ENCODE data around the gene DDIT4.
"Not testable (repeated sequence)": the region's sequence is repeated elsewhere in the genome, so short reads cannot be mapped to it uniquely, and the experiment has no call there.

The DDIT4 gene

GRCh38 chr10:72273410-72274212, at the start of gene DDIT4:
Gene DDIT4 (plus strand): TSS chr10:72273924. CDS start chr10:72274217, 293 bp downstream.
- TF ChIP-seq MAX (IDR thresholded peaks at IDR 0.05; ENCODE audit: low read depth, low read length) (peak; percentile 86), POLR2A (IDR thresholded peaks at IDR 0.05; ENCODE audit: extremely low read depth, insufficient read length) (peak; percentile 100), MYC (IDR thresholded peaks at IDR 0.05; ENCODE audit: low read depth, low read length) (peak; percentile 71; the same call in 1 of the 2 replicates), CTCF (IDR thresholded peaks at IDR 0.05; ENCODE audit: low read depth, low read length) (no peak)
- peak; percentile 100 for DNase-seq (ENCODE audit: low read depth)
- H3K4me3 ChIP-seq (ENCODE audit: low read depth, low read length) = peak within 1 kb of the TSS; percentile 88

GRCh38 chr10:72224191-72224590, 49.5 kb upstream of the DDIT4 start:
- not testable (repeated sequence) for DNase-seq (ENCODE audit: low read depth); H3K4me3 ChIP-seq (ENCODE audit: low read depth, low read length)

DNA sequence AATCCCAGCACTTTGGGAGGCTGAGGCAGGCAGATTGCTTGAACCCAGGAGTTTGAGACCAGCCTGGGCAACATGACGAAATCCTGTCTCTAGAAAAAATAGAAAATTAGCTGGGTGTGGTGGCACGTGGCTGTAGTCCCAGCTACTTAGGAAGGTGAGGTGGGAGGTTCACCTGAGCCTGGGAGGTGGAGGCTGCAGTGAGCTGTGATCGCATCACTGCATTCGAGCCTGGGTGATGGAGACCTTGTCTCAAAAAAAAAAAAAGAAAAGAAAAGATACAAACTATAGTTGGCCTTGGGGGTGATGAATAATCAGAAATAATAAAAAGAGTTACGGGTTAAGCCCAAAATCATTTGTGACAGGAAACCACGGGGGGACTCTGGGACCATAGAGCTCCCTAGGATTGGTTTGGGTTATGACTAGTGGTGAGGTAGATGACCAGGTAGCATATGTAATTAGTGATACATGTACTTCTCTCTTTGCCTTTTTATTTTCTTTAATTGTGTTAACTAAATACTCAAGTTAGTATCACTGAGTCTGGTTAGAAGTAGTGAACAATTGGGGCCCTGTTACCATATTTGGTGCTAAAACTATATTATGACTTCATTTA, 47.2 kb upstream of the DDIT4 start:
- no peak overlapping the region for H3K4me3 ChIP-seq (ENCODE audit: low read depth, low read length)
- TF ChIP-seq CTCF (IDR thresholded peaks at IDR 0.05; ENCODE audit: low read depth, low read length) (no peak), MAX (IDR thresholded peaks at IDR 0.05; ENCODE audit: low read depth, low read length) (no peak), MYC (IDR thresholded peaks at IDR 0.05; ENCODE audit: low read depth, low read length) (no peak), POLR2A (IDR thresholded peaks at IDR 0.05; ENCODE audit: extremely low read depth, insufficient read length) (no peak)
- no peak for DNase-seq (ENCODE audit: low read depth)

- TF ChIP-seq MYC (IDR thresholded peaks at IDR 0.05; ENCODE audit: low read depth, low read length) (no peak), POLR2A (IDR thresholded peaks at IDR 0.05; ENCODE audit: extremely low read depth, insufficient read length) (no peak), CTCF (IDR thresholded peaks at IDR 0.05; ENCODE audit: low read depth, low read length) (no peak), MAX (IDR thresholded peaks at IDR 0.05; ENCODE audit: low read depth, low read length) (no peak)
- H3K4me3 ChIP-seq (ENCODE audit: low read depth, low read length) = no peak overlapping the region
- no peak for DNase-seq (ENCODE audit: low read depth)
Measured at GRCh38 chr10:72227826-72228225, 45.9 kb upstream of the DDIT4 start.

- H3K4me3 ChIP-seq (ENCODE audit: low read depth, low read length) = no peak overlapping the region
- no peak for TF ChIP-seq MYC (IDR thresholded peaks at IDR 0.05; ENCODE audit: low read depth, low read length)
- no peak for TF ChIP-seq MAX (IDR thresholded peaks at IDR 0.05; ENCODE audit: low read depth, low read length)
- no peak for TF ChIP-seq CTCF (IDR thresholded peaks at IDR 0.05; ENCODE audit: low read depth, low read length)
- no peak for TF ChIP-seq POLR2A (IDR thresholded peaks at IDR 0.05; ENCODE audit: extremely low read depth, insufficient read length)
- DNase-seq (ENCODE audit: low read depth) = no peak
Measured at GRCh38 chr10:72228318-72228751, 45.4 kb upstream of the DDIT4 start.

Measured in NB4 (cell line).